Coronary artery (tissue), 2 donors: ENCODE results near the gene SLC6A7.

Source experiments
- DNase-seq: peaks from one replicate; pipeline ENCODE4 v3.0.0-alpha.2; 2017; ENCODE audit warnings: low spot score
- H3K27ac ChIP-seq, 2 donors: fragments of 200-600 bp; sonication (generic); one replicate each; pipeline ENCODE4 v1.5.1; 2016 to 2019
- H3K4me3 ChIP-seq: fragments of 200-600 bp; sonication (generic); 2 replicates; pipeline ENCODE4 v1.5.1; 2016; ENCODE audit warnings: mild to moderate bottlenecking, moderate library complexity
- CTCF ChIP-seq: fragments of 200-600 bp; sonication (generic); IDR thresholded peaks from one replicate; pipeline ENCODE4 v1.5.1; 2019; ENCODE audit warnings: antibody characterized with exemption

SLC6A7 gene

GRCh38 chr5:150258130-150258529, 68.3 kb downstream of the SLC6A7 start:
- no peak for DNase-seq
- H3K27ac ChIP-seq = no peak overlapping the region
- no peak overlapping the region for H3K4me3 ChIP-seq
- no peak for TF ChIP-seq CTCF
